H1 (cell line): ENCODE data around the gene TFF3. TPM values are rescaled to one million over a fixed set of nuclear protein-coding genes. Genes with fewer than 3 reads are reported as not detected.

Source experiments
- CTCF ChIA-PET: fragments of 300-600 bp; sonication (Branson Sonifier 250); formaldehyde crosslinking; loops from one replicate; lab custom pipeline; 2021; ENCODE audit not compliant: partially characterized antibody; lab: Charles Lee
- POLR2A ChIA-PET: fragments of 300-600 bp; sonication (Branson Sonifier 250); formaldehyde crosslinking; loops from one replicate; lab custom pipeline; 2021; ENCODE audit warnings: inconsistent platforms; ENCODE audit not compliant: partially characterized antibody; lab: Charles Lee
- DNase-seq, 2 experiments: peaks; one replicate each; pipeline versions ENCODE4 v3.0.0 to v3.0.0-alpha.2; 2010 to 2022; ENCODE audit warnings: low spot score in 2 of 2, low read depth in 1 of 2, mixed read lengths in 1 of 2
- FAIRE-seq: peaks from 2 replicates; lab custom pipeline; 2011; peaks lifted over from hg19 to GRCh38; lab: Jason Lieb, UNC
- H2AFZ ChIP-seq: 2 replicates; pipeline ENCODE4 v1.8.1; 2012; ENCODE audit warnings: low read length, inconsistent platforms
- H2AK5ac ChIP-seq: 2 replicates; pipeline ENCODE4 v1.6.1; 2013; ENCODE audit warnings: low read depth, low read length
- H2BK120ac ChIP-seq: replicated peaks from 2 replicates; pipeline ENCODE3; 2013; ENCODE audit warnings: low read depth, low read length, inconsistent platforms
- H2BK12ac ChIP-seq: 2 replicates; pipeline ENCODE4 v1.6.1; 2013; ENCODE audit warnings: low read depth, low read length
- H2BK15ac ChIP-seq: 2 replicates; pipeline ENCODE4 v1.6.1; 2013; ENCODE audit warnings: low read length
- H2BK20ac ChIP-seq: 2 replicates; pipeline ENCODE4 v1.6.1; 2013; ENCODE audit warnings: low read length
- H2BK5ac ChIP-seq: 2 replicates; pipeline ENCODE4 v1.6.1; 2013; ENCODE audit warnings: low read depth, low read length
- H3K14ac ChIP-seq: 2 replicates; pipeline ENCODE4 v1.6.1; 2013; ENCODE audit warnings: inconsistent platforms; ENCODE audit not compliant: insufficient read length
- H3K18ac ChIP-seq: 2 replicates; pipeline ENCODE4 v1.6.1; 2013; ENCODE audit warnings: low read length; ENCODE audit errors: extremely low read depth
- H3K23ac ChIP-seq: 2 replicates; pipeline ENCODE4 v1.6.1; 2013; ENCODE audit warnings: inconsistent platforms; ENCODE audit not compliant: insufficient read length
- H3K23me2 ChIP-seq: 2 replicates; pipeline ENCODE4 v1.6.1; 2013; ENCODE audit warnings: low read depth, low read length
- H3K27ac ChIP-seq: 2 replicates; pipeline ENCODE4 v1.6.1; 2011; ENCODE audit warnings: low read depth, low read length, inconsistent platforms
- H3K27me3 ChIP-seq, 4 experiments: replicated peaks in 1 of 4; 1 replicate in 1 of 4; 2 replicates in 3 of 4; pipeline versions ENCODE4 v1.6.1 to v1.8.1; 2011 to 2013; ENCODE audit warnings: low read length in 3 of 4, mild to moderate bottlenecking in 3 of 4, inconsistent platforms in 2 of 4, mixed read lengths in 2 of 4, moderate library complexity in 1 of 4; ENCODE audit not compliant: control insufficient read depth in 3 of 4, insufficient read depth in 3 of 4; ENCODE audit errors: extremely low read depth in 1 of 4
- H3K36me3 ChIP-seq, 4 experiments: 2 replicates each; pipeline versions ENCODE4 v1.6.1 to v1.8.1; 2011 to 2013; ENCODE audit warnings: mild to moderate bottlenecking in 4 of 4, low read length in 3 of 4, moderate library complexity in 2 of 4, control low read depth in 1 of 4, inconsistent platforms in 1 of 4; ENCODE audit not compliant: insufficient read depth in 4 of 4, control insufficient read depth in 2 of 4
- H3K4ac ChIP-seq: replicated peaks from 2 replicates; pipeline ENCODE3; 2013; ENCODE audit warnings: low read length, low read depth, mixed read lengths, inconsistent platforms; ENCODE audit not compliant: insufficient read length
- H3K4me1 ChIP-seq, 4 experiments: replicated peaks in 1 of 4; 1 replicate in 1 of 4; 2 replicates in 3 of 4; pipeline versions ENCODE4 v1.6.1 to v1.8.1; 2011 to 2013; ENCODE audit warnings: low read length in 3 of 4, inconsistent platforms in 2 of 4, mixed read lengths in 1 of 4; ENCODE audit not compliant: insufficient read depth in 4 of 4, control insufficient read depth in 3 of 4
- H3K4me2 ChIP-seq, 2 experiments: 2 replicates each; pipeline versions ENCODE4 v1.6.1 to v1.8.1; 2011 to 2013; ENCODE audit warnings: low read depth in 2 of 2, low read length in 2 of 2, control low read depth in 1 of 2, inconsistent platforms in 1 of 2, mild to moderate bottlenecking in 1 of 2; ENCODE audit not compliant: insufficient read depth in 1 of 2
- H3K4me3 ChIP-seq, 4 experiments: fragments of 200-600, 300-600 bp in 1 of 4; sonication (generic), shearing (Covaris generic), sonication (Bioruptor Twin) in 1 of 4; 2 replicates each; pipeline versions ENCODE4 v1.5.1 to v1.8.1; 2011 to 2016; ENCODE audit warnings: low read length in 4 of 4, low read depth in 3 of 4, control low read depth in 2 of 4, inconsistent platforms in 2 of 4, mild to moderate bottlenecking in 2 of 4, mixed read lengths in 1 of 4, moderate library complexity in 1 of 4; ENCODE audit not compliant: insufficient read depth in 2 of 4; ENCODE audit errors: extremely low read depth in 1 of 4
- H3K56ac ChIP-seq: replicated peaks from 2 replicates; pipeline ENCODE3; 2013; ENCODE audit warnings: low read depth, mild to moderate bottlenecking, mixed read lengths, low read length, inconsistent platforms; ENCODE audit not compliant: insufficient read length
- H3K79me1 ChIP-seq: 2 replicates; pipeline ENCODE4 v1.6.1; 2013; ENCODE audit warnings: low read depth, low read length, control low read depth
- H3K79me2 ChIP-seq, 2 experiments: 2 replicates each; pipeline versions ENCODE4 v1.6.1 to v1.8.1; 2012 to 2013; ENCODE audit warnings: low read length in 2 of 2, mild to moderate bottlenecking in 2 of 2, inconsistent platforms in 1 of 2; ENCODE audit not compliant: insufficient read depth in 2 of 2, control insufficient read depth in 1 of 2
- H3K9ac ChIP-seq, 4 experiments: replicated peaks in 1 of 4; 1 replicate in 1 of 4; 2 replicates in 3 of 4; pipeline versions ENCODE4 v1.6.1 to v1.8.1; 2011 to 2013; ENCODE audit warnings: low read depth in 3 of 4, low read length in 3 of 4, control low read depth in 2 of 4, mild to moderate bottlenecking in 2 of 4, moderate library complexity in 2 of 4, inconsistent platforms in 1 of 4; ENCODE audit errors: extremely low read depth in 1 of 4
- H3K9me3 ChIP-seq, 2 experiments: 2 replicates each; pipeline versions ENCODE4 v1.6.1 to v1.8.1; 2012 to 2013; ENCODE audit warnings: mild to moderate bottlenecking in 2 of 2, moderate library complexity in 2 of 2, control low read depth in 1 of 2, inconsistent platforms in 1 of 2, low read depth in 1 of 2, low read length in 1 of 2, mixed read lengths in 1 of 2; ENCODE audit not compliant: insufficient read depth in 2 of 2
- H4K20me1 ChIP-seq, 2 experiments: replicated peaks in 1 of 2; 2 replicates each; pipeline versions ENCODE3 to v1.8.1; 2011 to 2013; ENCODE audit warnings: inconsistent platforms in 2 of 2, low read length in 2 of 2, mild to moderate bottlenecking in 1 of 2; ENCODE audit not compliant: insufficient read depth in 2 of 2, control insufficient read depth in 1 of 2
- H4K5ac ChIP-seq: 2 replicates; pipeline ENCODE4 v1.6.1; 2013; ENCODE audit warnings: low read length, low read depth, mixed read lengths, inconsistent platforms; ENCODE audit not compliant: insufficient read length
- H4K8ac ChIP-seq: 2 replicates; pipeline ENCODE4 v1.8.0; 2013; ENCODE audit warnings: mild to moderate bottlenecking, moderate library complexity, low read length, inconsistent platforms; ENCODE audit not compliant: insufficient read depth; ENCODE audit errors: extremely low read depth
- H4K91ac ChIP-seq: replicated peaks from 2 replicates; pipeline ENCODE3; 2013; ENCODE audit warnings: low read length, mixed read lengths, inconsistent platforms; ENCODE audit not compliant: insufficient read length
- GABPA ChIP-seq: IDR thresholded peaks from 2 replicates; pipeline ENCODE4 v1.6.1; 2011; ENCODE audit warnings: mild to moderate bottlenecking, low read length, moderate library complexity, borderline replicate concordance; ENCODE audit not compliant: insufficient read depth
- TBP ChIP-seq: IDR thresholded peaks from 2 replicates; pipeline ENCODE4 v1.6.1; 2011; ENCODE audit warnings: low read depth, low read length, improper control_type of control experiment
- WGBS, 2 experiments: shearing (Covaris generic) in 1 of 2; methylation state at CpG; one replicate each; pipeline versions ENCODE4 v1.1.6 to v1.1.7; 2013 to 2015; ENCODE audit warnings: low lambda C conversion rate in 2 of 2, mixed read lengths in 2 of 2, inconsistent platforms in 1 of 2, low coverage in 1 of 2, missing lambda C conversion rate in 1 of 2; ENCODE audit not compliant: insufficient replicate concordance in 2 of 2, insufficient coverage in 1 of 2, insufficient read length in 1 of 2; ENCODE audit errors: extremely low coverage in 1 of 2, missing lambda C conversion rate in 1 of 2; 5-methylcytosine and 5-hydroxymethylcytosine counted together
- polyA plus RNA-seq, 7 experiments: library from polyadenylated mRNA; depleted of rRNA in 3 of 7; stranded (reverse) in 5 of 7; unstranded in 2 of 7; fragments of >200 nt in 5 of 7; fragments of 200-250 nt in 2 of 7; gene quantifications; 1 replicate in 5 of 7; 2 replicates in 1 of 7; 4 replicates in 1 of 7; pipeline versions ENCODE4 v1.2.1 to v1.2.3, GENCODE V29; 2011 to 2013; ENCODE audit warnings: missing spikeins in 2 of 7, mixed read lengths in 2 of 7
- total RNA-seq: library from RNA; stranded (reverse); fragmentation: NEBNext Ultra II Directional; extraction: Animal tissue kit (Norgen Biotek cat#: 25700); gene quantifications from 2 replicates; pipeline ENCODE4 v1.2.1, GENCODE V29; 2021
- TF ChIP-seq, protein P1 (sequence below), 3 experiments: IDR thresholded peaks; 1 replicate in 2 of 3; 2 replicates in 1 of 3; pipeline versions ENCODE4 v1.5.1 to v1.6.1; 2011; ENCODE audit warnings: low read length in 3 of 3, mild to moderate bottlenecking in 3 of 3, inconsistent platforms in 2 of 3, low read depth in 1 of 3, moderate library complexity in 1 of 3; ENCODE audit not compliant: insufficient read depth in 1 of 3; ENCODE audit errors: control extremely low read depth in 1 of 3

The TFF3 gene
- total and polyA plus RNA-seq, 2 of the 8 experiments (the other 6 are each of a cell fraction or from before 2014, with no cell fraction given), result 1.7 to 6.7 TPM

DNA sequence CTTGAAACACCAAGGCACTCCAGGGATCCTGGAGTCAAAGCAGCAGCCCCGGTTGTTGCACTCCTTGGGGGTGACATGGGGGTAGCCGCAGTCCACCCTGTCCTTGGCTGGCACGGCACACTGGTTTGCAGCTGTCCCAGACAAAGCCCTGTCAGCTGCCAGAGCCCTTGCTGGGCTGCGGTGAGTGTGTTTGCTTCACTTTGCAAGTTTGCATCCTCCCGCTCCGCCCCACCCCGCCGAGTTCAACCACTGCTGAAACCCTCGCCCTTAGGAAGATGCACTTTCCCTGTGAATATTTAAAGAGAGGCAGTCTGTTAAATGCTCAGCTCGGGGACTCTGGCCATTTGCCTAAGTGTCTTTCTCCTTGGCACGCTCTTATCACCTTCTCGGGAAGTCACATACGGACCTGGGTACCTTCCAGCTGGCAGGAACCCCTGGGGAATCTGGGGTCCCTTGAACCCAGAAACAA is 1.7 kb downstream of the TFF3 start:
- Histone ChIP-seq H3K9me3 (no peaks in the 10 kb centered on the region), H3K79me1 (no peaks in the 10 kb centered on the region), H4K20me1 (no peaks in the 10 kb centered on the region), H3K14ac (no peak overlapping the region), H2BK120ac (no peak overlapping the region), H3K23me2 (no peaks in the 10 kb centered on the region; the same call in 1 of the 2 replicates), H2BK20ac (no peak overlapping the region), H3K4me2 (peak overlapping the region in 1 of 2 experiments; percentile 44; a peak in 1 of 4 replicates), H4K91ac (peak overlapping the region; percentile 51), H3K4me1 (peaks cover 8 to 30% (median 18%) of the 10 kb centered on the region in 4 experiments), H3K18ac (no peak overlapping the region; the same call in 1 of the 2 replicates), H3K27me3 (peaks cover 0 to 7% (median 3%) of the 10 kb centered on the region in 4 experiments; a peak in 2 of 7 replicates), H2AK5ac (no peak overlapping the region), H3K56ac (no peak overlapping the region), H3K27ac (no peak overlapping the region), H3K23ac (no peak overlapping the region), H3K36me3 (no peaks in the 10 kb centered on the region), H2BK5ac (peak overlapping the region; percentile 44; the same call in 1 of the 2 replicates), H3K4me3 (no peak overlapping the region), H3K4ac (no peak overlapping the region), H2BK12ac (peak overlapping the region; percentile 80; the same call in 1 of the 2 replicates), H4K5ac (no peak overlapping the region), H2AFZ (no peak overlapping the region), H3K79me2 (no peaks in the 10 kb centered on the region), H4K8ac (no peak overlapping the region; the same call in 1 of the 2 replicates), H3K9ac (no peak overlapping the region), H2BK15ac (no peak overlapping the region)
- DNase-seq (peak in 1 of 2 experiments; percentile 61), FAIRE-seq (no peak)
- TF ChIP-seq, protein P1, sequence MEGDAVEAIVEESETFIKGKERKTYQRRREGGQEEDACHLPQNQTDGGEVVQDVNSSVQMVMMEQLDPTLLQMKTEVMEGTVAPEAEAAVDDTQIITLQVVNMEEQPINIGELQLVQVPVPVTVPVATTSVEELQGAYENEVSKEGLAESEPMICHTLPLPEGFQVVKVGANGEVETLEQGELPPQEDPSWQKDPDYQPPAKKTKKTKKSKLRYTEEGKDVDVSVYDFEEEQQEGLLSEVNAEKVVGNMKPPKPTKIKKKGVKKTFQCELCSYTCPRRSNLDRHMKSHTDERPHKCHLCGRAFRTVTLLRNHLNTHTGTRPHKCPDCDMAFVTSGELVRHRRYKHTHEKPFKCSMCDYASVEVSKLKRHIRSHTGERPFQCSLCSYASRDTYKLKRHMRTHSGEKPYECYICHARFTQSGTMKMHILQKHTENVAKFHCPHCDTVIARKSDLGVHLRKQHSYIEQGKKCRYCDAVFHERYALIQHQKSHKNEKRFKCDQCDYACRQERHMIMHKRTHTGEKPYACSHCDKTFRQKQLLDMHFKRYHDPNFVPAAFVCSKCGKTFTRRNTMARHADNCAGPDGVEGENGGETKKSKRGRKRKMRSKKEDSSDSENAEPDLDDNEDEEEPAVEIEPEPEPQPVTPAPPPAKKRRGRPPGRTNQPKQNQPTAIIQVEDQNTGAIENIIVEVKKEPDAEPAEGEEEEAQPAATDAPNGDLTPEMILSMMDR (IDR thresholded peaks at IDR 0.05; ENCODE audit: control extremely low read depth in 1 of 3, insufficient read depth in 1 of 3, low read depth in 1 of 3, low read length in 3 of 3), result no peak
- TF ChIP-seq TBP, result no peak
- TF ChIP-seq GABPA, result 0 out of 2 replicates have a peak, but pooled peaks have one; percentile 22
- 50% methylated on average over 13 of the region's 13 CpGs; no CpG with 5 or more reads in 1 of the 2 experiments for WGBS, 2 experiments
- POLR2A ChIA-PET, result no interaction called here
- CTCF ChIA-PET, result interaction anchor here (0.6 to 14.3 kb wide), 4 partner anchors 24 to 1556 kb away, joined by 3 to 137 read pairs (median 3); no protein-coding TSS in a partner anchor
